Measurements from ENCODE around the gene CPE. TPM values are rescaled to one million over a fixed set of nuclear protein-coding genes. Genes with fewer than 3 reads are reported as not detected.

Gene CPE
- total RNA-seq, 1 donor, result 79.4 TPM

DNA sequence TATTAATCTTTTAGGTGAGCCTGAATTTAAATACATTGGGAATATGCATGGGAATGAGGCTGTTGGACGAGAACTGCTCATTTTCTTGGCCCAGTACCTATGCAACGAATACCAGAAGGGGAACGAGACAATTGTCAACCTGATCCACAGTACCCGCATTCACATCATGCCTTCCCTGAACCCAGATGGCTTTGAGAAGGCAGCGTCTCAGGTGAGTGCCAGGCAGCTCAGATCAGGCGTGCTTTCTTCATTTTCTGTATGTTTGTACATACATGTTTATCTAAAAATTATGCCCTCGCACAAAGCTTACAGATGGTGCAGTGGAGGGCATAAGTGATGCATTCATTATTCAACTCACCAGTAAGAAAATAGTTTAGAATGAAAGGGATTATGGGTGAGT lies 85.6 kb downstream of the CPE start:
- TF ChIP-seq, protein P1, sequence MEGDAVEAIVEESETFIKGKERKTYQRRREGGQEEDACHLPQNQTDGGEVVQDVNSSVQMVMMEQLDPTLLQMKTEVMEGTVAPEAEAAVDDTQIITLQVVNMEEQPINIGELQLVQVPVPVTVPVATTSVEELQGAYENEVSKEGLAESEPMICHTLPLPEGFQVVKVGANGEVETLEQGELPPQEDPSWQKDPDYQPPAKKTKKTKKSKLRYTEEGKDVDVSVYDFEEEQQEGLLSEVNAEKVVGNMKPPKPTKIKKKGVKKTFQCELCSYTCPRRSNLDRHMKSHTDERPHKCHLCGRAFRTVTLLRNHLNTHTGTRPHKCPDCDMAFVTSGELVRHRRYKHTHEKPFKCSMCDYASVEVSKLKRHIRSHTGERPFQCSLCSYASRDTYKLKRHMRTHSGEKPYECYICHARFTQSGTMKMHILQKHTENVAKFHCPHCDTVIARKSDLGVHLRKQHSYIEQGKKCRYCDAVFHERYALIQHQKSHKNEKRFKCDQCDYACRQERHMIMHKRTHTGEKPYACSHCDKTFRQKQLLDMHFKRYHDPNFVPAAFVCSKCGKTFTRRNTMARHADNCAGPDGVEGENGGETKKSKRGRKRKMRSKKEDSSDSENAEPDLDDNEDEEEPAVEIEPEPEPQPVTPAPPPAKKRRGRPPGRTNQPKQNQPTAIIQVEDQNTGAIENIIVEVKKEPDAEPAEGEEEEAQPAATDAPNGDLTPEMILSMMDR (IDR thresholded peaks at IDR 0.05; ENCODE audit: insufficient read depth, low read length), result no peak
- DNase-seq (ENCODE audit: low read depth), result no peak
- no peak overlapping the region for H3K4me3 ChIP-seq (ENCODE audit: low read depth, low read length)

DNA sequence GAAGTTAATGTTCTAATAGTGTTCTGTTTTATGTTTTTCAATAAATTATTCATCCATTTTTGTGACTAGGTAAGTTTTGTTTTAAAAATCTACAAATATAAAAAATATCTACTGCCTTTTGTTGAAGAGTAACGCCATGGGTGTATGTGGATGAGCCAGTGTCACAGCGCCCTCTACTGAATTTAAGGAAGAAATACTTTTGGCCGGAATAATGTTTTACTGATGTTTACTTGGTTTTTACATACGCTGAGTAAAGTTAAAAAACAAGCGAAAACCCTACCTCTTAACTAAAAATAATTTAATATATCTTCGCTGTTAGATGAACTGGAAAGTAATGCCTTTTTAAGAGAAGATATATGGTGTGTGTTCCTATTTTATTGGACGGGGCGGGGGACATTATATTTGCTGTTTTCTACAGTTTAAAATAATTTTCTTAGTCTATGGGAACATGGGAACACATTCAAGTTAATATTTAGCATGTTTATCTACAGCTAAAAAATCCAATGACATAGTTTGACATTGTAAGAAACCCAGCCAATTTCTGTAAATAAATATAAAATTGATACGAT lies 86.1 kb downstream of the CPE start:
- TF ChIP-seq, protein P1 (IDR thresholded peaks at IDR 0.05; ENCODE audit: insufficient read depth, low read length), result peak; percentile 68
- DNase-seq (ENCODE audit: low read depth), result peak; percentile 80

DNA sequence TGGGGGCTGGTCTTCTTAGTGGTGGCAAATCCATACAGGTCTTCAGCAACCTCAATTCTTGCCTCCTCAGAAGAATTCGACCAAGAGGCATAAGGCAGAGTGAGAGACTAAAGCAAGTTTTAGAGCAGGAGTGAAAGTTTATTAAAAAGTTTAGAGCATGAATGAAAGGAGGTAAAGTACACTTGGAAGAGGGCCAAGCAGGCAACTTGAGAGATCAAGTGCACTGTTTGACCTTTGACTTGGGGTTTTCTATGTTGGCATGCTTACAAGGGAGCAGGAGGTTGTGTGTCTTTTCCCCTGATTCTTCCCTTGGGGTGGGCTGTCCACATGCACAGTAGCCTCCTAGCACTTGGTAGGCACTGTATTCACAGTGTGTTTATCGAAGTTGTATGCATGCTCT lies 91.2 kb downstream of the CPE start:
- no peak for DNase-seq (ENCODE audit: low read depth)
- H3K4me3 ChIP-seq (ENCODE audit: low read depth, low read length), result no peak overlapping the region
- TF ChIP-seq, protein P1 (IDR thresholded peaks at IDR 0.05; ENCODE audit: insufficient read depth, low read length), result no peak

More for the DNA sequence above, 86.1 kb downstream of the CPE start:
- no peak overlapping the region for H3K4me3 ChIP-seq (ENCODE audit: low read depth, low read length)

DNA sequence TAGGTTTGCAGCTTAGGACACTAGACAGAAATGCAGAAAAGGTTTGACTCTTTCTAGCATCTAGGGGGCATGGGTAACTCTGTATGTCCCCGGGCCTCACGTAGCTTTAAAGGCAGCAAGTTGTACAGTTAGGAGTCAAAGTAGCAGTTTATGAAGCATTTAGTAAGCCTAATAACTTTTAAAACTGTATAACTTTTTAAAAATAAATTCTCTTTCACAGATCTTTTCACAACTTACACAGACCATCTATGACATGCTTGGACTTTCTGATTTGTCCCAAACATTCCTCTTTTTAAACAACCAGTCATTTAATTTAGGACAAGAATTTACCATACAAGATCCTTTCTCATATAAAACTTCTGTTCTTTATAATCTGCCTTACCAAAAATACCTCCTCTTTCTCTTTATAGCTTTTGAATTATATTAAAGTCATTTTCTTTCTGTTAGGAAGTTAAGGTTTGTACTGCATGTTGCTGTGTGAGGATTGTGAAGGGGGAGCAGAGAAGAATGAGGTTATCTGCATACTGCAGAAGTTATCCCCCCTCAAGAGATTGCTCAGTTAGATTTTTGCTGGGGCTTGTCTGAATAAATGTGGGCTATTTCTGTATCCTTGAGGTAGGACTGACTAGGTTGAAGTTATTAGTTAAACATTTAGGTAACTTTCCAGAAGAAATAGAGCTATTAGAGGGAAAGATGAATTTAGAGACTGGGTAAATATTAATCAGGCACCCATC lies 94.3 kb downstream of the CPE start:
- DNase-seq (ENCODE audit: low read depth), result no peak

DNA sequence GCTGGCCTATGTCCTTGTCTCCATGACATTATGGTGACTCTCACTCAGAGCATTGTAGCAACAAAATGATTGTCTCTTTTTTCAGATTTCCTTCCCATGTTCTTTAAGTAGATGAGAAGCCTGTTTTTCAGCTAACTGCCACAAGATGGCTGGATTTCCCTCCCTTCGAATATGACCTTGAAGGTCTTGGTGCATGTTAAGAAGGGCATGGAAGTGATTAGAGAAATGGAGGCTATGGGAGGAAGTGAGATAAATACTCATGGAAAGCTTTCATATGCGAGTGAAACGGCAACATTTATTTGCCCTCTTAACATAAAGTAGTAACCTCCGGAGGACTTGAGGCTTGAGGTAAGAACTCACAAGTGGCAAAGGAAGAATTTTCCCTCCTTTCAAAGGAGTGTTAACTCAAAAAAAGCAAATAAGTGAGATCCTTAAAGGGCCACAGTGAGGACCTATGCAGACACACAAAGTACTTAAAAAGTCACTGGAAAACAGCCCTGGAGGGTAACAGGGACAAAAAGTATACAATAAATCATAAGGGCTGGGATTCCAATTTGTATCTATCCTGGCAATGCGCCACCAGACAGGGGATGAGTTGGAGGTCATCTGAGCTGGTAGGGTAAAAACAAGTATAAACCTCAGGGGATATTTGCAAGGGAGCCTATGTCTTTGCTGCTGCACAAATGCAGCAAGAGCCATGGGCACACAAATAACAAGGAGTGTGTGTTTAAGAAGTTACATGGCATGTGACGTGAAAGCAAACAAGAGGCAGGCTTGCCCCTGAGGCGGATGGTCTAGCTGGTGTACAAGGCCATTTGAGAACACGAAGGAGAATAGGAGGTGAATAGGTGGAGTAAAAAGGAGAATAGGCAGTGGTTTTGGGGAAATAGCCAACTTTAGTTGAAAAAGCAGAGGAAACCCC lies 96.2 kb downstream of the CPE start:
- TF ChIP-seq, protein P1 (IDR thresholded peaks at IDR 0.05; ENCODE audit: insufficient read depth, low read length), result no peak
- no peak for DNase-seq (ENCODE audit: low read depth)
- no peak overlapping the region for H3K4me3 ChIP-seq (ENCODE audit: low read depth, low read length)

More for the DNA sequence above, 94.3 kb downstream of the CPE start:
- TF ChIP-seq, protein P1 (IDR thresholded peaks at IDR 0.05; ENCODE audit: insufficient read depth, low read length), result no peak
- H3K4me3 ChIP-seq (ENCODE audit: low read depth, low read length), result no peak overlapping the region

DNA sequence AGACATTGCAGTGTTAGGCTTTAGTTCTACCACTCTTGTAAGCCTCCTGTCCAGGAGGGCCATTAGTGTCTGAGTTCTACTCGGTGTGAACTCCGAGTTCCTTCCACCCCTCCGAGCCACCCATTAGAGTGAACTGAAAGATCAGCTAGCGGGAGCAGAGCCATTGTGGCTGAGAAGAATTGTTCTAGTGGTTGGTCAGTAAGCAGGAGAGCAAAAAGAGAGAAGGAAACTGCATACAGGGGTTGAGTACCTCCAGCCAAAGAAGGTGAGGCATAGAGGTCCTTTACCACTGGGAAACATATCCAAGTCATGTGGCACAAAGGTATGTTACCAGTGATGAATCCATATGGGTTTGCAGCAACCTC lies 96.9 kb downstream of the CPE start:
- DNase-seq (ENCODE audit: low read depth), result no peak
- TF ChIP-seq, protein P1 (IDR thresholded peaks at IDR 0.05; ENCODE audit: insufficient read depth, low read length), result no peak
- H3K4me3 ChIP-seq (ENCODE audit: low read depth, low read length), result no peak overlapping the region

Data from fibroblast of the aortic adventitia (primary cell).